HTERT RPE-1 (cell line): ENCODE measurements around the gene HLCS.
"Not testable (repeated sequence)": the region's sequence is repeated elsewhere in the genome, so short reads cannot be mapped to it uniquely, and the experiment has no call there.

Experiments
- in situ Hi-C: fragments of 300-500 bp; cut with MboI; formaldehyde crosslinking; loops from 4 replicates; pipeline ENCODE4 v1.14.3; 2020; ENCODE audit warnings: low sequenced_read_pairs

Gene HLCS

GRCh38 chr21:36966066-36966820 is at the start of gene HLCS:
Gene HLCS (minus strand): TSS chr21:36966669. CDS start chr21:36966638, 31 bp downstream.
- in situ Hi-C loops = no loop called here

- in situ Hi-C loops = no loop called here
Observed at GRCh38 chr21:37009740-37010341, 43.4 kb upstream of the HLCS start.

GRCh38 chr21:37008724-37009123 is 42.3 kb upstream of the HLCS start:
- in situ Hi-C loops = no loop called here

GRCh38 chr21:37006486-37007291 is 40.2 kb upstream of the HLCS start, which contains the start of gene RIPPLY3:
Gene RIPPLY3 (plus strand): TSS chr21:37006702. CDS start chr21:37006773, 71 bp downstream.
- in situ Hi-C loops = no loop called here

GRCh38 chr21:37005548-37006485 is 39.3 kb upstream of the HLCS start:
- in situ Hi-C loops = no loop called here

- in situ Hi-C loops = not testable (repeated sequence)
Observed at GRCh38 chr21:37003917-37004316, 37.4 kb upstream of the HLCS start.

GRCh38 chr21:37002851-37003250 is 36.4 kb upstream of the HLCS start:
- in situ Hi-C loops = not testable (repeated sequence)

GRCh38 chr21:37001441-37001840 is 35.0 kb upstream of the HLCS start:
- in situ Hi-C loops = no loop called here

- in situ Hi-C loops = no loop called here
Observed at GRCh38 chr21:37000381-37000780, 33.9 kb upstream of the HLCS start.

GRCh38 chr21:36999131-36999898 is 32.8 kb upstream of the HLCS start:
- in situ Hi-C loops = no loop called here

GRCh38 chr21:36995285-36995684 is 28.8 kb upstream of the HLCS start:
- in situ Hi-C loops = not testable (repeated sequence)

- in situ Hi-C loops = no loop called here
Observed at GRCh38 chr21:36994501-36995158, 28.2 kb upstream of the HLCS start.

- in situ Hi-C loops = no loop called here
Observed at GRCh38 chr21:36992671-36993070, 26.2 kb upstream of the HLCS start.

- in situ Hi-C loops = no loop called here
Observed at GRCh38 chr21:36990508-36991205, 24.2 kb upstream of the HLCS start.

GRCh38 chr21:36989699-36990507 is 23.4 kb upstream of the HLCS start:
- in situ Hi-C loops = no loop called here

- in situ Hi-C loops = not testable (repeated sequence)
Observed at GRCh38 chr21:36989199-36989698, 22.8 kb upstream of the HLCS start.

- in situ Hi-C loops = no loop called here
Observed at GRCh38 chr21:36988536-36988935, 22.1 kb upstream of the HLCS start.

- in situ Hi-C loops = no loop called here
Observed at GRCh38 chr21:36987845-36988244, 21.4 kb upstream of the HLCS start.
